Chondrocyte (in vitro differentiated cells): Measurements from ENCODE around the gene SPINK8. TPM values are rescaled to one million over a fixed set of nuclear protein-coding genes. Genes with fewer than 3 reads are reported as not detected.

Experiments used
- DNase-seq: peaks from one replicate; pipeline ENCODE4 v3.0.0; 2021; ENCODE audit warnings: mixed read lengths, low spot score
- H3K27ac Mint-ChIP-seq: one replicate; pipeline ENCODE4 v1.8.0; 2021; ENCODE audit warnings: mild to moderate bottlenecking, moderate library complexity, mixed read lengths; ENCODE audit not compliant: unreplicated experiment
- H3K27me3 Mint-ChIP-seq: 2 replicates; pipeline ENCODE4 v1.8.0; 2021; ENCODE audit warnings: low read depth, mixed read lengths
- H3K36me3 Mint-ChIP-seq: 2 replicates; pipeline ENCODE4 v1.8.0; 2021; ENCODE audit warnings: low read depth, mixed read lengths
- H3K4me1 Mint-ChIP-seq: 2 replicates; pipeline ENCODE4 v1.8.0; 2021; ENCODE audit warnings: low read depth, mild to moderate bottlenecking, mixed read lengths
- H3K4me3 Mint-ChIP-seq: one replicate; pipeline ENCODE4 v1.8.0; 2021; ENCODE audit warnings: mild to moderate bottlenecking, moderate library complexity, mixed read lengths; ENCODE audit not compliant: unreplicated experiment
- H3K9me3 Mint-ChIP-seq: 2 replicates; pipeline ENCODE4 v1.8.0; 2021; ENCODE audit warnings: low read depth, mixed read lengths
- CTCF ChIP-seq: fragments of 200-600 bp; sonication (generic); IDR thresholded peaks from 2 replicates; pipeline ENCODE4 v1.5.0; 2021; ENCODE audit warnings: antibody characterized with exemption, mild to moderate bottlenecking, moderate library complexity
- total RNA-seq: library from RNA; stranded (reverse); gene quantifications from 3 replicates; pipeline ENCODE4 v1.2.1, GENCODE V29; 2021

The SPINK8 gene
- total RNA-seq, 1 donor from 2014 or later = not detected

- Mint-ChIP-seq H3K4me1 (peaks cover 27% of the 10 kb centered on the region), H3K27me3 (peaks cover 9% of the 10 kb centered on the region)
Observed at GRCh38 chr3:48303021-48303420, 30.4 kb downstream of the SPINK8 start.

GRCh38 chr3:48301800-48302166, 31.7 kb downstream of the SPINK8 start:
- no peak for DNase-seq
- peaks cover 28% of the 10 kb centered on the region for H3K9me3 Mint-ChIP-seq
- H3K27ac Mint-ChIP-seq = peak overlapping the region; percentile 75
- TF ChIP-seq CTCF = no peak
- peaks cover 27% of the 10 kb centered on the region for H3K4me1 Mint-ChIP-seq
- H3K27me3 Mint-ChIP-seq = peaks cover 4% of the 10 kb centered on the region
- H3K4me3 Mint-ChIP-seq = peak overlapping the region; percentile 93
- H3K36me3 Mint-ChIP-seq = peaks cover 23% of the 10 kb centered on the region

More at GRCh38 chr3:48303021-48303420, 30.4 kb downstream of the SPINK8 start:
- H3K9me3 Mint-ChIP-seq = peaks cover 28% of the 10 kb centered on the region
- TF ChIP-seq CTCF = no peak
- H3K27ac Mint-ChIP-seq = no peak overlapping the region
- no peak for DNase-seq
- peaks cover 18% of the 10 kb centered on the region for H3K36me3 Mint-ChIP-seq
- H3K4me3 Mint-ChIP-seq = no peak overlapping the region

GRCh38 chr3:48301020-48301799, 32.3 kb downstream of the SPINK8 start, which contains the start of gene NME6:
NME6 (minus strand) TSS chr3:48301367.
- Mint-ChIP-seq H3K9me3 (peaks cover 28% of the 10 kb centered on the region), H3K4me1 (peaks cover 27% of the 10 kb centered on the region)
- TF ChIP-seq CTCF = peak; percentile 23

DNA sequence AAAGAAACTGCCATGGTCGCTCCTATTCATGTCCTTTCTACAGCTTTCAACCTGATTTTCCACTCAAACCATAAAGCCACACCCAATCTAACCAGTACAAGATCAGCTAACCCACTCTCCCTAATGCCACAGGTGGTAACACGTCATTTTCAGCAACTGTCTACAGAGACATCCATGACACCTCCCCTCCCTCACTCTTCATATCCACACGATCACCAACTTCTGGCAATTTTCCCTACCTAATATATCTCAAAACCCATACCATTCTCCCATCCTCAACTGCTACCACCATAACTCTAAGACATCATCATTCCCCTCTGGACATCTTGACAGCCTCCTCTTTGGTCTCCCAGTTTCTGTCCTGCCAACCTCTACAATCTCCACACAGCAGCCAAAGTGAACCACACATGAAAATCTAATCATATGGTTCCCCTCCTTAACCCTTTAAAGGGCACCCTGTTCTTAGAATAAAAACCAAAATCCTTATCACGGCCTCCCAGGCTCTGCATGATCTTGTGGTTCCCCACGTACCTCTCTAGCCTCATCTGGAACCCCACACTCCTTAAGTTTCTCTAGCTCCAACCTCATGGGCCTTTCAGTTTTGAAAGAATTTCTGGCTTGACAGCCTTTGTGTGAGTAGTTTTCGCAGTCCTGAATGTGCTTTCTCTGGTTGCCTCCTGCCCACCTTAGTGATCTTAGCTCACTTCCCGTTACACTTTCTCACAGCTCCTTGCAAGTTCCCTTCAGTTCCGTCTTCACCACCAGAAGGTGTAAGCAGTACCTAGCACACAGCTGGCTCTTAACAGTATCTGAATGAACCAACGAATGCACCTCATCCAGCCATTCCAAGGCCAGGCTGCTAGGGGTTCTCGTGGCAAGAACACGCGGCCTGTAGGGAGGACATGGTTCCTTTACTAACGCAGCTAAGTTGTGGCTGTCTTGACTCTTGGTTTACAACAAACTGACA, 33.4 kb downstream of the SPINK8 start:
- Mint-ChIP-seq H3K27ac (no peak overlapping the region), H3K4me3 (peak overlapping the region; percentile 93), H3K9me3 (peaks cover 23% of the 10 kb centered on the region), H3K27me3 (no peaks in the 10 kb centered on the region), H3K4me1 (peaks cover 27% of the 10 kb centered on the region), H3K36me3 (peaks cover 32% of the 10 kb centered on the region)
- no peak for TF ChIP-seq CTCF
- no peak for DNase-seq

More at GRCh38 chr3:48301020-48301799, 32.3 kb downstream of the SPINK8 start, which contains the start of gene NME6:
- peak; percentile 96 for DNase-seq
- Mint-ChIP-seq H3K27ac (peak within 1 kb of the TSS; percentile 96), H3K4me3 (peak within 1 kb of the TSS; percentile 93), H3K27me3 (peaks cover 2% of the 10 kb centered on the region), H3K36me3 (peaks cover 28% of the 10 kb centered on the region)
